ENCODE data around the gene MORC1.
"Not testable (repeated sequence)": the region's sequence is repeated elsewhere in the genome, so short reads cannot be mapped to it uniquely, and the experiment has no call there.

The MORC1 gene

DNA sequence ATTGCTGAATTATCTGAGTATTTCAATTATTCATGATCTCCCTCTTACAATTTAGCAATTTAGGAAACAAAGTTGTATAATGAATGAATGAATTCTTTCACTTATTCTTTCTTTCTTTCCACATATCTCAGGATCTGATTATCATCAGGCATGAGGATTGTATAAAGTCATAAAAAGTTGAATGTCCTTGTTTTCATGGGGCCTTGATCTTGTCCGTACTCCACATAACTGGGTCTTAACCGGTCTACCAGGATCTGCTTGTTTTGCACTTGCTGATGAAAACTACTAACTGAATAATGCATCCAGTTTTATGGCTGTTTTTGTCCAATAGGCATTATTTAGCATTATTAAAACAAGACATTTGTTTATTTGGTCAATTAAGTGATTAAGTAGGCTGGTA lies 31.1 kb upstream of the MORC1 start:
- no peak overlapping the region for H3K4me3 ChIP-seq (replicated peaks; ENCODE audit: low read depth, low read length)
- DNase-seq (ENCODE audit: low read depth) = no peak
- TF ChIP-seq, protein P1, sequence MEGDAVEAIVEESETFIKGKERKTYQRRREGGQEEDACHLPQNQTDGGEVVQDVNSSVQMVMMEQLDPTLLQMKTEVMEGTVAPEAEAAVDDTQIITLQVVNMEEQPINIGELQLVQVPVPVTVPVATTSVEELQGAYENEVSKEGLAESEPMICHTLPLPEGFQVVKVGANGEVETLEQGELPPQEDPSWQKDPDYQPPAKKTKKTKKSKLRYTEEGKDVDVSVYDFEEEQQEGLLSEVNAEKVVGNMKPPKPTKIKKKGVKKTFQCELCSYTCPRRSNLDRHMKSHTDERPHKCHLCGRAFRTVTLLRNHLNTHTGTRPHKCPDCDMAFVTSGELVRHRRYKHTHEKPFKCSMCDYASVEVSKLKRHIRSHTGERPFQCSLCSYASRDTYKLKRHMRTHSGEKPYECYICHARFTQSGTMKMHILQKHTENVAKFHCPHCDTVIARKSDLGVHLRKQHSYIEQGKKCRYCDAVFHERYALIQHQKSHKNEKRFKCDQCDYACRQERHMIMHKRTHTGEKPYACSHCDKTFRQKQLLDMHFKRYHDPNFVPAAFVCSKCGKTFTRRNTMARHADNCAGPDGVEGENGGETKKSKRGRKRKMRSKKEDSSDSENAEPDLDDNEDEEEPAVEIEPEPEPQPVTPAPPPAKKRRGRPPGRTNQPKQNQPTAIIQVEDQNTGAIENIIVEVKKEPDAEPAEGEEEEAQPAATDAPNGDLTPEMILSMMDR (IDR thresholded peaks at IDR 0.05; ENCODE audit: low read length, missing control alignments) = no peak

DNA sequence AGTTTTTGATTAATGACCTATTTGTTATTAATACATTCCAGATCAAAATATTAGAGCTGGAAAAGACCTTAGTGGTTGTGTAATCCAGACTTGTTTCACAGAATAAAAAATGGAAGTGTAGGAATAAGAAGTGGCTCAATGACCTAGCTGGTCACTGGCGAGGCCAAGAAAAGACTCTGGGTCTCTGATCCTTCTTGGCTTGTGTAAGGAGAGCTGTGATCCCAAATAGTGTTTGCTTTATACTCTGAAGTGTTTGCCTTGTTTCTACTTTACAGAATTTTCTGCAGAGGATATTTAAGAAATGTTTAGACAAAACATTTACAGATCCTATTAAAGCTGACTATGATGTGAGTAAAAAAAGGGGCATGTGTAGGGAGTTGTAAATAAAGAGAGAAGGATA lies 25.7 kb upstream of the MORC1 start:
- no peak overlapping the region for H3K4me3 ChIP-seq (replicated peaks; ENCODE audit: low read depth, low read length)
- no peak for DNase-seq (ENCODE audit: low read depth)
- TF ChIP-seq, protein P1 (IDR thresholded peaks at IDR 0.05; ENCODE audit: low read length, missing control alignments) = no peak

DNA sequence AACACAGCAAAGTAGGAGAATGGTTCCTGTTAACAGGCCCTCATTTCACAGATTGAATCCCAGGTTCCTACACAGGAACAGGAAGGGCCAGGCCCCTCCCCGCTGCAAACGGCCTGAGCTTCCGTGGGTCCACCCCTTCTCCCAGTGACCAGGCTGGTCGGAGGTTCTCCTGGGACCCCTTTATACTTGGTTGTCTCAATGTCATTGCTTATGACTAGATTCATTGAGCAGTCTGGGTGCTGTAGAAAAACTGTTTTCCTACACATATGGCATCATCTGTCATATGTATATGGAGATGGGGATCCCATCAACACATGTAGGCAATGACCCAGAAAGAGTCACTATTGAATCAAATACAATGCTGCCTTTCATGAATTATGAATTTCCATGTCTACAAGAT lies 22.4 kb upstream of the MORC1 start:
- H3K4me3 ChIP-seq (replicated peaks; ENCODE audit: low read depth, low read length) = no peak overlapping the region
- no peak for DNase-seq (ENCODE audit: low read depth)
- TF ChIP-seq, protein P1 (IDR thresholded peaks at IDR 0.05; ENCODE audit: low read length, missing control alignments) = no peak

DNA sequence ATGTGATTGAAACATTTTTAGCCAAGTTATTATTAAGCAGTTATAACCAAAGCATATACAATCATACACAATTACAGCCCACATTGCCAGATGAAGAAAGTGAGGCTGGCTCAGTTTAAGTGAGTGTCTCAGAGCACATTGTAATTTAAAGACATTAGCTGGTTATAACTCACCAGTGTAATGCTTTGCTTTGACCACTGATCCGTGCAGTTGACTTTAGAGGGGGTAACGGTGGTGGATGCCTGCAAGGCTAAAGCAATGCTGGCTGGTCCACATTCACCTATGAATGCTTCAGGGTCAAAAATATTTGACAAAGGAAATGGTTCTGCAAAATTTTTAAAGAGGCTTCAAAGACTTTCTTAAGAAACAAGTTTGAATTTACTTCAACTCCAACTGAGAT lies 19.8 kb upstream of the MORC1 start:
- TF ChIP-seq, protein P1 (IDR thresholded peaks at IDR 0.05; ENCODE audit: low read length, missing control alignments) = no peak
- DNase-seq (ENCODE audit: low read depth) = no peak
- H3K4me3 ChIP-seq (replicated peaks; ENCODE audit: low read depth, low read length) = no peak overlapping the region

DNA sequence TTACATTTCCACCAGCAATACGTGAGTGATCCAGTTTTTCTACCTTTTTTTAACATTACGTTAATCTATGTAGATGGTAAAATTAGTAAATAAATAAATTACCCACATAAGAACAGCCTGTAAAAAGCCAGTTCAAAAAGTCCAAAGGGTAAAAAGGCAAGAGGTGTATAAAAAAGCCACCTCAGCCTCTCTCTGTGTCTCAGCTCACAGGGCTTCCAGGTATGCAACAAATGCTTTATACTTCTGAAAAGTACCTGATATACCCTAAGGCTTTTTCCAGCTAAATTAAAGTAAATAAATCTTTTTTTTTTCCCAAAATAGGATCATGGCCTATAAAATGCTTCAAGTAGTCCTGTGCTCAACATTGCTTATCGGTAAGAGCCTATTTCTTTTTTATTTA lies 18.6 kb upstream of the MORC1 start, which contains the start of gene C3orf85:
C3orf85 (plus strand) TSS at position 197 of the 400 bp plus-strand sequence; CDS start at position 326, 129 bp downstream.
- TF ChIP-seq, protein P1 (IDR thresholded peaks at IDR 0.05; ENCODE audit: low read length, missing control alignments) = no peak
- H3K4me3 ChIP-seq (replicated peaks; ENCODE audit: low read depth, low read length) = no peak within 1 kb of the TSS
- no peak for DNase-seq (ENCODE audit: low read depth)

DNA sequence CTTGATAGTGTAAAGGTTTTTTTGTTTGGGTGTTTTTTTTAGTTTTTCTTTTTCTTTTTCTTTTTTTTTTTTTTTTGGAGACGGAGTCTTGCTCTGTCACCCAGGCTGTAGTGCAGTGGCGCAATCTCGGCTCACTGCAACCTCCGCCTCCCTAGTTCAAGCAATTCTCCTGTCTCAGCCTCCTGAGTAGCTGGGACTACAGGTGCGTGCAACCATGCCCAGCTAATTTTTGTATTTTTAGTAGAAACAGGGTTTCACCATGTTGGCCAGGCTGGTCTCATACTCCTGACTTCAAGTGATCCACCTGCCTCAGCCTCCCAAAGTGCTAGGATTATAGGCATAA lies 15.5 kb upstream of the MORC1 start:
- not testable (repeated sequence) for DNase-seq (ENCODE audit: low read depth); H3K4me3 ChIP-seq (replicated peaks; ENCODE audit: low read depth, low read length)

DNA sequence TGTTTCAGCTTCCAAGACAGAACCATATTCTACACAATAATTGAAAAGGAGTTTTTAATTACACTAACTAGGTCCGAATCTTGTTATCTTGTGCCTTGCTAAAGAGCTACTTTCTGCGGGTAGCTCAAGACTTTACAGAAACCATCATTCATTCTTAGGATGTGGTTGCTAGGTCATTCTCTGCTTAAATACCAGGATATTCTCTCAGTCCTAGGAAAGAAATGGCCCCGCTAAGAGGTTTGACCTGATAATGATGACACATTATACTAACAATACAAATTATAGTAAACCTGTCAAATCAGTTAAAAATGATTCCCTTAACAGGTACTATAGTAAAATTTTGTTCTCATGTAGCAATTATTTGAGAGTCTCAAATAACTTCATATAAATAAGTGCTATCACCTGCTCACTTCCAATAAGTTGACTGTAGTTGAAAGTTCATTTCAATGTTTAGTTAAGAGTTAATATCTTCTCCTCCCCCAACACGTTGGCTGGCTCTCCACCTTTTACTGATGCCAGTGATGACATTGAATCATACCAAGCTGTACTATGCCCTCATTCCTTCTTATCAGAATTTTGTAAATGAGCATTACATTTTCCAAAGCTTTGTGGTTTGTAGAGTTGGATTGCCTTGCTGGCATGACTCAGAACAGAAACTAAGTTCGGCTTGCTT lies 15.0 kb upstream of the MORC1 start:
- peak; percentile 35 for DNase-seq (ENCODE audit: low read depth)
- TF ChIP-seq, protein P1 (IDR thresholded peaks at IDR 0.05; ENCODE audit: low read length, missing control alignments) = no peak
- H3K4me3 ChIP-seq (replicated peaks; ENCODE audit: low read depth, low read length) = no peak overlapping the region

Data from fibroblast of pulmonary artery (primary cell).